Gastrocnemius medialis (tissue), 4 donors: ENCODE results near the gene RCOR1. TPM values are rescaled to one million over a fixed set of nuclear protein-coding genes. Genes with fewer than 3 reads are reported as not detected.

Experiments
- ATAC-seq, 2 donors: fragments of 150-250 bp; one replicate each; pipeline ENCODE4 v1.9.1; 2016
- DNase-seq, 2 donors: peaks; one replicate each; pipeline ENCODE4 v3.0.0-alpha.2; 2019
- H3K27ac ChIP-seq, 4 donors: fragments of 200-600 bp; sonication (generic); 1 replicate in 1 of 4; 2 replicates in 3 of 4; pipeline ENCODE4 v1.5.1; 2016 to 2018; ENCODE audit warnings: mild to moderate bottlenecking in 2 of 4, moderate library complexity in 1 of 4
- H3K27me3 ChIP-seq, 3 donors: fragments of 200-600 bp; sonication (generic) in 2 of 3; 1 replicate in 1 of 3; 2 replicates in 2 of 3; pipeline versions ENCODE4 v1.5.1 to v1.6.0; 2016 to 2019; ENCODE audit warnings: mild to moderate bottlenecking in 1 of 3, moderate library complexity in 1 of 3
- H3K36me3 ChIP-seq, 2 donors: fragments of 200-600 bp; sonication (generic) in 1 of 2; one replicate each; pipeline ENCODE4 v1.5.1; 2017 to 2018
- H3K4me1 ChIP-seq, 2 donors: fragments of 200-600 bp; sonication (generic) in 1 of 2; one replicate each; pipeline ENCODE4 v1.5.1; 2016 to 2017; ENCODE audit warnings: mild to moderate bottlenecking in 2 of 2
- H3K4me3 ChIP-seq, 4 donors: fragments of 200-600 bp; sonication (generic) in 3 of 4; 1 replicate in 1 of 4; 2 replicates in 3 of 4; pipeline ENCODE4 v1.5.1; 2016 to 2019; ENCODE audit warnings: mild to moderate bottlenecking in 2 of 4
- H3K9me3 ChIP-seq, 3 donors: fragments of 200-600 bp; sonication (generic) in 2 of 3; 1 replicate in 1 of 3; 2 replicates in 2 of 3; pipeline ENCODE4 v1.5.1; 2016 to 2019
- CTCF ChIP-seq, 5 experiments: fragments of 450-650 bp in 3 of 5; fragments of 200-600 bp in 2 of 5; sonication (generic) in 2 of 5; IDR thresholded peaks in 4 of 5; conservative IDR thresholded peaks in 1 of 5; 1 replicate in 4 of 5; 2 replicates in 1 of 5; pipeline ENCODE4 v1.5.1; 2016 to 2019; ENCODE audit warnings: antibody characterized with exemption in 5 of 5, mild to moderate bottlenecking in 3 of 5, moderate library complexity in 3 of 5
- POLR2A ChIP-seq, 2 donors: fragments of 450-650 bp; IDR thresholded peaks; one replicate each; pipeline ENCODE4 v1.6.1; 2017; ENCODE audit warnings: antibody characterized with exemption in 2 of 2, mild to moderate bottlenecking in 2 of 2, moderate library complexity in 2 of 2
- in situ Hi-C, 4 donors: fragments of 200-750 bp; cut with MboI; loops; one replicate each; pipeline versions ENCODE4 v1.15.0 to v1.8.0; 2017; ENCODE audit warnings: low sequenced_read_pairs in 4 of 4
- intact Hi-C: fragments of 100-400 bp; cut with DNase I; formaldehyde crosslinking; loops from one replicate; pipeline ENCODE4 v1.15.1; 2023; ENCODE audit warnings: low total_unique reads
- total RNA-seq, 4 donors: library from RNA; depleted of rRNA; stranded (reverse); fragments of >200 nt; gene quantifications; one replicate each; pipeline versions ENCODE4 v1.1.0 to v1.2.3, GENCODE V29; 2016

Gene RCOR1
- total RNA-seq, 4 donors from 2014 or later, result 10.0 to 14.2 (median 12.1) TPM

- intact Hi-C loops (loop anchor here (5.0 kb wide), 1 partner anchor 78 kb away; the partner anchor contains the start of gene TRAF3), in situ Hi-C loops (loop anchor here in 3 of 4 donors (10.0 to 25.0 kb wide), 2 partner anchors 213 to 215 kb away; partner anchors contain the start of gene AMN (in 2 of the 3))
- ATAC-seq (no peak), DNase-seq (no peak)
- Histone ChIP-seq H3K4me1 (peaks cover 40 to 42% of the 10 kb centered on the region in 2 donors), H3K27ac (no peak overlapping the region), H3K4me3 (no peak overlapping the region), H3K27me3 (no peaks in the 10 kb centered on the region), H3K9me3 (no peaks in the 10 kb centered on the region), H3K36me3 (no peaks in the 10 kb centered on the region)
- TF ChIP-seq POLR2A (IDR thresholded peaks at IDR 0.05), result no peak
- TF ChIP-seq CTCF (IDR thresholded peaks at IDR 0.05 in 4 of 5, conservative IDR thresholded peaks at IDR 0.05 in 1 of 5), result no peak
These were observed 107.1 kb downstream of the RCOR1 start for GRCh38 chr14:102699416-102700110.

GRCh38 chr14:102708494-102708893 is 116.0 kb downstream of the RCOR1 start:
- ATAC-seq, result no peak
- Histone ChIP-seq H3K4me1 (no peaks in the 10 kb centered on the region), H3K27ac (no peak overlapping the region), H3K9me3 (no peaks in the 10 kb centered on the region), H3K4me3 (no peak overlapping the region), H3K27me3 (no peaks in the 10 kb centered on the region), H3K36me3 (peaks cover 0 to 31% of the 10 kb centered on the region in 2 donors)
- in situ Hi-C loops, result loop anchor here in 1 of 4 donors (10.0 kb wide), 1 partner anchor 206 kb away; no protein-coding TSS in a partner anchor
- no peak for DNase-seq
- intact Hi-C loops, result no loop called here
- TF ChIP-seq CTCF (IDR thresholded peaks at IDR 0.05 in 4 of 5, conservative IDR thresholded peaks at IDR 0.05 in 1 of 5) (no peak), POLR2A (IDR thresholded peaks at IDR 0.05) (no peak)

GRCh38 chr14:102711207-102711606 is 118.8 kb downstream of the RCOR1 start:
- H3K4me1 ChIP-seq, result no peaks in the 10 kb centered on the region
- in situ Hi-C loops, result no loop called here

GRCh38 chr14:102711946-102712345 is 119.5 kb downstream of the RCOR1 start:
- in situ Hi-C loops, result no loop called here
- H3K9me3 ChIP-seq, result no peaks in the 10 kb centered on the region
- H3K27me3 ChIP-seq, result no peaks in the 10 kb centered on the region
- H3K36me3 ChIP-seq, result peaks cover 0 to 47% of the 10 kb centered on the region in 2 donors
- no peaks in the 10 kb centered on the region for H3K4me1 ChIP-seq
- DNase-seq (no peak), ATAC-seq (no peak)
- no peak overlapping the region for H3K27ac ChIP-seq
- intact Hi-C loops, result no loop called here
- TF ChIP-seq CTCF (IDR thresholded peaks at IDR 0.05 in 4 of 5, conservative IDR thresholded peaks at IDR 0.05 in 1 of 5) (no peak), POLR2A (IDR thresholded peaks at IDR 0.05) (no peak)
- H3K4me3 ChIP-seq, result no peak overlapping the region

More at GRCh38 chr14:102711207-102711606, 118.8 kb downstream of the RCOR1 start:
- no peak for DNase-seq
- TF ChIP-seq POLR2A (IDR thresholded peaks at IDR 0.05) (no peak), CTCF (IDR thresholded peaks at IDR 0.05 in 4 of 5, conservative IDR thresholded peaks at IDR 0.05 in 1 of 5) (no peak)
- no peak for ATAC-seq
- Histone ChIP-seq H3K36me3 (peaks cover 0 to 46% of the 10 kb centered on the region in 2 donors), H3K9me3 (no peaks in the 10 kb centered on the region), H3K27me3 (no peaks in the 10 kb centered on the region), H3K27ac (no peak overlapping the region), H3K4me3 (no peak overlapping the region)
- intact Hi-C loops, result no loop called here
